Measurements from ENCODE around the gene TPRKB.
"Not testable (repeated sequence)": the region's sequence is repeated elsewhere in the genome, so short reads cannot be mapped to it uniquely, and the experiment has no call there.

The TPRKB gene

DNA sequence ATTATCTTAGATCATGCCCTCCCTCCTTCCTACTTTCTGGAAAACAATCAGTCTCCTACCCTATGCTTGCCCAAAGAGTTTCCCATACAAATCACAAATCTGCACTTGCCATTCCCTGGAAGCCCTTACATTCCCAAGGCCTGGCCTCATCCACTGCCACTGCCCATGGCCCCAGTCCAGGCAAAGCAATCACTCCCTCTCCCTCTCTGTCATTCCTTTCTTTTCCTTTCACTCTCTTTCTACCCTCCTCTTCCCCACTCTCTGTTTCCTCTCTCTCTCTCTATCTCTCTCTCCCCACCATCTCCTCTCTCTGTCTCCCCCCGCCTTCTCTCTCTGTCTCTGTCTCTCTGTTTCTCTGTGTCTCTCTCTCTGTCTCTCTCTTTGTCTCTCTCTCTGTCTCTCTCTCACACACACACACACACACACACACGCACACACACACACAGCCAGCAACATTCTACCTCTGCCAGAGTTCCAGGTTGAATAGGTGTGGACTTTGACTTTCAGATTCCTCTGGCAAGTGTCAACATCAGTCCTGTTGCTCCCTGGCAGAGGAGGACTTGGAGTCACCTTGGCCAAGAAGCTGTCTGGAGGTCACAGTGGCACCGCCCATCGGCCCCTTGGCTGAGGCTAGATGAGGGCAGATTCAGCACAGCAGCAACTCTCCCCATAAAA is 51.2 kb downstream of the TPRKB start:
- TF ChIP-seq, protein P1, sequence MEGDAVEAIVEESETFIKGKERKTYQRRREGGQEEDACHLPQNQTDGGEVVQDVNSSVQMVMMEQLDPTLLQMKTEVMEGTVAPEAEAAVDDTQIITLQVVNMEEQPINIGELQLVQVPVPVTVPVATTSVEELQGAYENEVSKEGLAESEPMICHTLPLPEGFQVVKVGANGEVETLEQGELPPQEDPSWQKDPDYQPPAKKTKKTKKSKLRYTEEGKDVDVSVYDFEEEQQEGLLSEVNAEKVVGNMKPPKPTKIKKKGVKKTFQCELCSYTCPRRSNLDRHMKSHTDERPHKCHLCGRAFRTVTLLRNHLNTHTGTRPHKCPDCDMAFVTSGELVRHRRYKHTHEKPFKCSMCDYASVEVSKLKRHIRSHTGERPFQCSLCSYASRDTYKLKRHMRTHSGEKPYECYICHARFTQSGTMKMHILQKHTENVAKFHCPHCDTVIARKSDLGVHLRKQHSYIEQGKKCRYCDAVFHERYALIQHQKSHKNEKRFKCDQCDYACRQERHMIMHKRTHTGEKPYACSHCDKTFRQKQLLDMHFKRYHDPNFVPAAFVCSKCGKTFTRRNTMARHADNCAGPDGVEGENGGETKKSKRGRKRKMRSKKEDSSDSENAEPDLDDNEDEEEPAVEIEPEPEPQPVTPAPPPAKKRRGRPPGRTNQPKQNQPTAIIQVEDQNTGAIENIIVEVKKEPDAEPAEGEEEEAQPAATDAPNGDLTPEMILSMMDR (IDR thresholded peaks at IDR 0.05; ENCODE audit: unreplicated experiment in 3 of 3) = no peak

DNA sequence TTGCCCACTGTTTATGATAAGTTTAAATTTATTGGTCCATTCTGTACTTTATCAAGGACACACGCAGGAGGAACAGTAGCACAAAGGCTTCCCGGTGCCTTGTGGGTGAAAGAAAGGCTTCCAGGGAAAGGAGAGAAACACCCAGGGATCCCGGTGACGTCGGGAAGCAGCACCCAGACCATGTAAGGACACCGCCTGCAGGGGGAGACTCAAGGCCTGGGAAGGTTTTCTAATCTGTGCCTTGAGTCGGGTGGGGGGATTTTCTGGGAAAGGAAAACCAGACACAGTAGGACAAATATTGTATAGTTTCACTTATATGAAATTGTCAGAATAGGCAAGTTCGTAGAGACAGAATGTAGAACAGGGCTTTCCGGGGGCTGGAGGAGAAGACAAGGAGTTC is 52.2 kb downstream of the TPRKB start:
- not testable (repeated sequence) for H3K27me3 Mint-ChIP-seq (ENCODE audit: low read depth); H3K4me1 Mint-ChIP-seq; H3K36me3 Mint-ChIP-seq (ENCODE audit: low read depth); H3K9me3 Mint-ChIP-seq; H3K4me3 Mint-ChIP-seq
- H3K27ac Mint-ChIP-seq = peak overlapping the region in 1 of 3 experiments; percentile 32

More for the DNA sequence above, 51.2 kb downstream of the TPRKB start:
- H3K27me3 Mint-ChIP-seq (ENCODE audit: low read depth) = peaks cover 3% of the 10 kb centered on the region
- peaks cover 5% of the 10 kb centered on the region for H3K9me3 Mint-ChIP-seq
- peak overlapping the region; percentile 35 to 77 (median 75) for H3K27ac Mint-ChIP-seq
- H3K36me3 Mint-ChIP-seq (ENCODE audit: low read depth) = no peaks in the 10 kb centered on the region
- no peak overlapping the region for H3K4me3 Mint-ChIP-seq
- no peaks in the 10 kb centered on the region for H3K4me1 Mint-ChIP-seq

DNA sequence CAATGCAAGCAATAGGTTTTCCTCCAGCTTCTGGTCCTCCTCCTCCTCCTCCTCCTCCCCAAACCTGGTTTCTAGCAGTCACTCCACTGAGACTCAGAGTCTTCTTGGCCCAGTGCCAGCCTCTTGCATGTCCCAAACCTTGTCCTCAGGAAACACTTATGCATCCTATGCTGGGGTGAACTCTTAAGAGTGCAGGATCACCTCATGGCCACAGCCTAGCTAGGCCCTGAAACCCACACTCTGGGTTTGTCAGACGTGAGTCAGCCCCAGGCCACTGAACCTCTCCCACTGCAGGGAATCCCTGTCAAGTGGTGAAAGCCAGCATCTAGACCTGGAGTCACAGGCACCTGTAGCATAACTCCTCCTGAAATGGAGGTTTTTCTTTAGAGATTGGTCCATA is 52.8 kb downstream of the TPRKB start:
- not testable (repeated sequence) for H3K27ac Mint-ChIP-seq; H3K36me3 Mint-ChIP-seq (ENCODE audit: low read depth); H3K27me3 Mint-ChIP-seq (ENCODE audit: low read depth); H3K4me1 Mint-ChIP-seq; H3K4me3 Mint-ChIP-seq; H3K9me3 Mint-ChIP-seq

DNA sequence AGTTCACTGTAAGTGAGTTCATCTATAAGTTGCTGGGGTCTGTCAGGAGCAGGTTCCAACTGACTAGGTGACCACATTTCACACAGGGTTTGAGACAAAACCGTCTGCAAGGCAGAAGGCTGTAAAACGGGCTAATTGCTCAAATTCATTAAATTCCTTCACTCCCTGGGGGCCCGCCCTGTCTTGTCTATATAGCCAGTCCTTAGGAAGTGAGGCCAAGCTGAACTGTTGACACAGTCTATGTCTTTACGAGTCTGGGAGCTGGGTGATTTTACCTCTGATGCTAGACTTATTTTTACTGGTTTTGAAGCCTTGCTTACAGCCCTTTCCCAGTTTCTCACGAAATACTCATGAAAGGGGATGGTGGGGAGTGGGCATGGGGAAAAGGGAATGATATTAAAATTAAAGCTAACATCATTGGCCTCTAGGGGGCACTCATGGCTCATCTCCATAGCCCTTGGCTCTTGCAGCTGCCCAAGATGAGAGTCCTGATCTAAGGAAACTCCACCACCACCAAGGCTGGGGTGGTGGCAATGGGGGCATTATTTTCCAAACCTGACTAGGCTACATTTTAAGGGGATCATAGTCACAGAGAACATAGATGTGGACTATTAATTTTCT is 57.1 kb downstream of the TPRKB start:
- H3K27ac Mint-ChIP-seq; H3K9me3 Mint-ChIP-seq; H3K4me1 Mint-ChIP-seq; H3K4me3 Mint-ChIP-seq; H3K36me3 Mint-ChIP-seq (ENCODE audit: low read depth); H3K27me3 Mint-ChIP-seq (ENCODE audit: low read depth): not testable (repeated sequence)
- TF ChIP-seq, protein P1 (IDR thresholded peaks at IDR 0.05; ENCODE audit: unreplicated experiment in 3 of 3) = peak; percentile 41 to 57 (median 55)
